DOHH2 (cell line): ENCODE data around the gene TARS2.
A peak's percentile ranks its signal among the peaks of the same experiment; 100 is the strongest.

Experiments
- H3F3A ChIP-seq: fragments of 200-600 bp; sonication (generic), shearing (Covaris generic); 2 replicates; pipeline ENCODE4 v1.6.0; 2016; ENCODE audit warnings: antibody characterized with exemption, mild to moderate bottlenecking; ENCODE audit not compliant: control insufficient read depth, insufficient read depth
- H3K27ac ChIP-seq: fragments of 200-600 bp; sonication (generic); 2 replicates; pipeline ENCODE4 v1.5.1; 2014; ENCODE audit warnings: low read depth, mild to moderate bottlenecking, low read length, moderate library complexity
- H3K27me3 ChIP-seq: fragments of 200-600 bp; sonication (generic); 2 replicates; pipeline ENCODE4 v1.6.1; 2014; ENCODE audit warnings: mild to moderate bottlenecking, low read length, mixed read lengths; ENCODE audit not compliant: control insufficient read depth
- H3K36me3 ChIP-seq: fragments of 200-600 bp; sonication (generic); 2 replicates; pipeline ENCODE4 v1.6.1; 2014; ENCODE audit warnings: mild to moderate bottlenecking, low read length, moderate library complexity, mixed read lengths; ENCODE audit not compliant: control insufficient read depth
- H3K4me1 ChIP-seq: fragments of 200-600 bp; sonication (generic); 2 replicates; pipeline ENCODE4 v1.6.1; 2014; ENCODE audit warnings: mild to moderate bottlenecking, low read length, mixed read lengths; ENCODE audit not compliant: control insufficient read depth
- H3K4me2 ChIP-seq: fragments of 200-600 bp; sonication (generic); 2 replicates; pipeline ENCODE4 v1.6.0; 2014; ENCODE audit warnings: mild to moderate bottlenecking, low read length, moderate library complexity
- H3K4me3 ChIP-seq: fragments of 200-600 bp; sonication (generic); 2 replicates; pipeline ENCODE4 v1.5.1; 2014; ENCODE audit warnings: mild to moderate bottlenecking, low read length, mixed read lengths
- H3K79me2 ChIP-seq: fragments of 200-600 bp; sonication (generic); 2 replicates; pipeline ENCODE4 v1.6.1; 2014; ENCODE audit warnings: mild to moderate bottlenecking, low read length, mixed read lengths; ENCODE audit not compliant: control insufficient read depth
- H3K9me2 ChIP-seq: fragments of 200-600 bp; sonication (generic); replicated peaks from 2 replicates; pipeline ENCODE4 v1.6.1; 2014; ENCODE audit warnings: mild to moderate bottlenecking, low read length, mixed read lengths; ENCODE audit not compliant: control insufficient read depth
- H3K9me3 ChIP-seq: fragments of 200-600 bp; sonication (generic); 2 replicates; pipeline ENCODE4 v1.6.1; 2014; ENCODE audit warnings: antibody characterized with exemption, low read length, mixed read lengths; ENCODE audit not compliant: control insufficient read depth, insufficient read depth
- H4K20me1 ChIP-seq: fragments of 200-600 bp; sonication (generic); 2 replicates; pipeline ENCODE4 v1.6.0; 2014; ENCODE audit warnings: low read depth, mild to moderate bottlenecking, antibody characterized with exemption, low read length, moderate library complexity; ENCODE audit not compliant: control insufficient read depth, insufficient read depth
- EZH2phosphoT487 ChIP-seq: fragments of 200-600 bp; sonication (generic); IDR thresholded peaks from 2 replicates; pipeline ENCODE4 v1.6.1; 2017; ENCODE audit warnings: borderline replicate concordance, mild to moderate bottlenecking, antibody characterized with exemption, low read length, moderate library complexity, mixed read lengths
- TF ChIP-seq, protein P1 (sequence below): fragments of 200-600 bp; sonication (generic); IDR thresholded peaks from one replicate; pipeline ENCODE4 v1.5.1; 2014; ENCODE audit warnings: antibody characterized with exemption, mild to moderate bottlenecking, low read depth, low read length; ENCODE audit not compliant: poor library complexity, severe bottlenecking

Gene TARS2

DNA sequence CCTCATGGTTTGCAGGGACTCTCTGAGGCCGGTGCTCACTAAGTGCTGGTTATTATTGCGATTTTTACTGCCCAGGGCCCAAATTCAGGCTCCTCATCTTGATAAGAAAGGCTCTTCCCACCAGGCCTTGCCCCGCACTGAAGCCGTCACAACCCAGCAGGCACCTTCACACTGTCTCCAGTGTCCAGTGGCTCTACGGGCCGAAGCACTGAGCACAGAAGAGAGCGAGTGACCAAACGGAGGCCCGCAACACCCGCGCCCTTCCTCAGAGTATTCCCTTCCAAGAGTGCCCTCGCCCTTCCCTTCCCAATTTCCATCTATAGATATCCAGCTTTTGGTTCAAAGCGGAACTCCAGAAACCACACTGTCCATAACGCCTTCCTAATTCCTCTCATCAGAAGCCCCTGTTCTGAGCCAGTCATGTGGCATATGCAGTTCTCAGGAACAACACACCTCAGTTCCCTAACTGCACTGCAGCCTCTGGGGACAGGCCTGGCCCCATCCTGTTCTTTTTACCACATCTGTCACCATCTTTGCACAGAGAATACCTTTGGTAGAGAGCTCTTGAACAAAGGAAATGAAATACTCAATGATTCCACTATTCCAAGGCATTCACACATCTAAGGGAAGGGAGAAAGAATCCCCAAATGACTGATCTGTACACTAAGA lies 43.4 kb downstream of the TARS2 start:
- H3K27ac ChIP-seq: no peak overlapping the region
- no peak overlapping the region for H3K4me2 ChIP-seq
- no peaks in the 10 kb centered on the region for H3F3A ChIP-seq
- H3K36me3 ChIP-seq: no peaks in the 10 kb centered on the region
- H3K9me2 ChIP-seq: no peaks in the 10 kb centered on the region
- no peaks in the 10 kb centered on the region for H3K27me3 ChIP-seq
- H4K20me1 ChIP-seq: no peaks in the 10 kb centered on the region
- no peaks in the 10 kb centered on the region for H3K79me2 ChIP-seq
- H3K9me3 ChIP-seq: no peaks in the 10 kb centered on the region
- TF ChIP-seq EZH2phosphoT487: no peak
- TF ChIP-seq, protein P1, sequence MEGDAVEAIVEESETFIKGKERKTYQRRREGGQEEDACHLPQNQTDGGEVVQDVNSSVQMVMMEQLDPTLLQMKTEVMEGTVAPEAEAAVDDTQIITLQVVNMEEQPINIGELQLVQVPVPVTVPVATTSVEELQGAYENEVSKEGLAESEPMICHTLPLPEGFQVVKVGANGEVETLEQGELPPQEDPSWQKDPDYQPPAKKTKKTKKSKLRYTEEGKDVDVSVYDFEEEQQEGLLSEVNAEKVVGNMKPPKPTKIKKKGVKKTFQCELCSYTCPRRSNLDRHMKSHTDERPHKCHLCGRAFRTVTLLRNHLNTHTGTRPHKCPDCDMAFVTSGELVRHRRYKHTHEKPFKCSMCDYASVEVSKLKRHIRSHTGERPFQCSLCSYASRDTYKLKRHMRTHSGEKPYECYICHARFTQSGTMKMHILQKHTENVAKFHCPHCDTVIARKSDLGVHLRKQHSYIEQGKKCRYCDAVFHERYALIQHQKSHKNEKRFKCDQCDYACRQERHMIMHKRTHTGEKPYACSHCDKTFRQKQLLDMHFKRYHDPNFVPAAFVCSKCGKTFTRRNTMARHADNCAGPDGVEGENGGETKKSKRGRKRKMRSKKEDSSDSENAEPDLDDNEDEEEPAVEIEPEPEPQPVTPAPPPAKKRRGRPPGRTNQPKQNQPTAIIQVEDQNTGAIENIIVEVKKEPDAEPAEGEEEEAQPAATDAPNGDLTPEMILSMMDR: no peak
- H3K4me1 ChIP-seq: no peaks in the 10 kb centered on the region
- H3K4me3 ChIP-seq: no peak overlapping the region

DNA sequence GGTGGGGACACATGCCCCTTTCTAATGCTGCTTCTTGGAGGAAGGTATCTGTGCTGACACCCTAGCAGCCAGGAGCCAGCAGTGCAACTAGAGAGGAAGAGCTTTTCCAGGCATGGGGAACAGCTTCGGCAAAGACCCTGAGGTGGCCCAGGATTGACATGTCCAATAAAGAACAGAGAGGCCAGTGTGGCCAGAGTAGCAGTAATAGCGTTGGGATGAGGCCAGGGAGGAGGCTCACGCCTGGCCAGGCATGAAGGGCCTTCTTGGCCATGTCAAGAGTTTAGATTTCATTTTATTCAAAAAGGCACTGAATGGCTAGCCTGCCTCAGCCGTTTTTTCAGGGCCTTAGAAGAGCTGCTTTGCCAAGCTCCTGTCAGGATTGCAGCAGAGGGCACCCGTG lies 45.6 kb downstream of the TARS2 start:
- Histone ChIP-seq H3K4me1 (no peaks in the 10 kb centered on the region), H3K79me2 (no peaks in the 10 kb centered on the region), H3K36me3 (no peaks in the 10 kb centered on the region), H4K20me1 (no peaks in the 10 kb centered on the region), H3K9me3 (no peaks in the 10 kb centered on the region), H3K27ac (no peak overlapping the region), H3K9me2 (no peaks in the 10 kb centered on the region), H3K27me3 (no peaks in the 10 kb centered on the region), H3K4me2 (no peak overlapping the region), H3F3A (no peaks in the 10 kb centered on the region), H3K4me3 (no peak overlapping the region)
- TF ChIP-seq, protein P1: peak; percentile 14
- no peak for TF ChIP-seq EZH2phosphoT487

DNA sequence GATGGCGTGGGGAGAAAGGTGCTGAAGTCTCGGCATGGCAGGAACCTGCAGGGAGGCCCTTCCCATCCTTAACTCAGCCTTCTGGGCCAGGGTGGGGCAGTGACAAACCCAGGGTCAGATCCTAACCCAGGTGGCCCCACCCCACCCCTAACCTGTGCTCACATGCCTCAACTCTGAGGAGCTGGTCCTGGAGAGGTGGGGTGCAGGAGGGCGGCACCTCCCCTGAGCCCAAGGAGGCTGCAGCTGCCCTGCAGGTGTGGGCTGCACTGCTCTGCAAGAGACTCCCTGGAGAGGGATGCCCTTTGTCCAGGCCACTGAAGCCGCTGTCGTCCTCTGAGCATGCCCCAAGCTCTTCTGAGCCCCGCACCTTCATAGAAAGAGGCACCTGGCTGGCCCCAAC lies 46.8 kb downstream of the TARS2 start:
- H3K4me2 ChIP-seq: no peak overlapping the region
- H3K27ac ChIP-seq: no peak overlapping the region
- no peaks in the 10 kb centered on the region for H3F3A ChIP-seq
- no peaks in the 10 kb centered on the region for H3K36me3 ChIP-seq
- H3K4me3 ChIP-seq: no peak overlapping the region
- no peaks in the 10 kb centered on the region for H3K27me3 ChIP-seq
- H3K4me1 ChIP-seq: no peaks in the 10 kb centered on the region
- no peaks in the 10 kb centered on the region for H4K20me1 ChIP-seq
- H3K9me2 ChIP-seq: no peaks in the 10 kb centered on the region
- no peaks in the 10 kb centered on the region for H3K9me3 ChIP-seq
- TF ChIP-seq, protein P1: no peak
- no peak for TF ChIP-seq EZH2phosphoT487
- H3K79me2 ChIP-seq: no peaks in the 10 kb centered on the region
